Measurements from ENCODE around the gene SLC5A2.

The SLC5A2 gene

DNA sequence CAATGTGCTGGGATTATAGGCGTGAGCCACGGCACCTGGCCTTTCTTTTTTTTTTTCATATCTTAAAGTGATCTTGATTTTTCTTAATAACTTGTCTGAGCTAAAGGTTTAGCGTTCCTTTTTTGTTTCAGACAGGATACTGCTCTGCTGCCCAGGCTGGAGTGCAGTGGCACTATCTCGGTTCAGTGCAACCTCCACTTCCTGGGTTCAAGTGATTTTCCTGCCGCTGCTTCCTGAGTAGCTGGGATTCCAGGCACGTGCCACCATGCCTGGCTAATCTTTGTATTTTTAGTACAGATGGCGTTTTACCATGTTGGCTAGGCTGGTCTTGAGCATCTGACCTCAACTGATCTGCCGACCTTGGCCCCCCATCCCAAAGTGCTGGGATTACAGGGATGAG lies 21.2 kb downstream of the SLC5A2 start:
- no peak overlapping the region for H3K27ac ChIP-seq
- DNase-seq (ENCODE audit: low spot score): no peak

GRCh38 chr16:31505483-31505882 lies 22.6 kb downstream of the SLC5A2 start:
- TF ChIP-seq, protein P1, sequence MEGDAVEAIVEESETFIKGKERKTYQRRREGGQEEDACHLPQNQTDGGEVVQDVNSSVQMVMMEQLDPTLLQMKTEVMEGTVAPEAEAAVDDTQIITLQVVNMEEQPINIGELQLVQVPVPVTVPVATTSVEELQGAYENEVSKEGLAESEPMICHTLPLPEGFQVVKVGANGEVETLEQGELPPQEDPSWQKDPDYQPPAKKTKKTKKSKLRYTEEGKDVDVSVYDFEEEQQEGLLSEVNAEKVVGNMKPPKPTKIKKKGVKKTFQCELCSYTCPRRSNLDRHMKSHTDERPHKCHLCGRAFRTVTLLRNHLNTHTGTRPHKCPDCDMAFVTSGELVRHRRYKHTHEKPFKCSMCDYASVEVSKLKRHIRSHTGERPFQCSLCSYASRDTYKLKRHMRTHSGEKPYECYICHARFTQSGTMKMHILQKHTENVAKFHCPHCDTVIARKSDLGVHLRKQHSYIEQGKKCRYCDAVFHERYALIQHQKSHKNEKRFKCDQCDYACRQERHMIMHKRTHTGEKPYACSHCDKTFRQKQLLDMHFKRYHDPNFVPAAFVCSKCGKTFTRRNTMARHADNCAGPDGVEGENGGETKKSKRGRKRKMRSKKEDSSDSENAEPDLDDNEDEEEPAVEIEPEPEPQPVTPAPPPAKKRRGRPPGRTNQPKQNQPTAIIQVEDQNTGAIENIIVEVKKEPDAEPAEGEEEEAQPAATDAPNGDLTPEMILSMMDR (IDR thresholded peaks at IDR 0.05): no peak
- no peak for DNase-seq (ENCODE audit: low spot score)
- no peak overlapping the region for H3K4me3 ChIP-seq
- H3K27ac ChIP-seq: no peak overlapping the region

More for the DNA sequence above, 21.2 kb downstream of the SLC5A2 start:
- TF ChIP-seq, protein P1 (IDR thresholded peaks at IDR 0.05): no peak
- H3K4me3 ChIP-seq: no peak overlapping the region

GRCh38 chr16:31507617-31507928 lies 24.6 kb downstream of the SLC5A2 start:
- Histone ChIP-seq H3K4me3 (peak overlapping the region; percentile 99), H3K27ac (peak overlapping the region; percentile 90 to 99)
- TF ChIP-seq, protein P1 (IDR thresholded peaks at IDR 0.05): no peak
- DNase-seq (ENCODE audit: low spot score): no peak

DNA sequence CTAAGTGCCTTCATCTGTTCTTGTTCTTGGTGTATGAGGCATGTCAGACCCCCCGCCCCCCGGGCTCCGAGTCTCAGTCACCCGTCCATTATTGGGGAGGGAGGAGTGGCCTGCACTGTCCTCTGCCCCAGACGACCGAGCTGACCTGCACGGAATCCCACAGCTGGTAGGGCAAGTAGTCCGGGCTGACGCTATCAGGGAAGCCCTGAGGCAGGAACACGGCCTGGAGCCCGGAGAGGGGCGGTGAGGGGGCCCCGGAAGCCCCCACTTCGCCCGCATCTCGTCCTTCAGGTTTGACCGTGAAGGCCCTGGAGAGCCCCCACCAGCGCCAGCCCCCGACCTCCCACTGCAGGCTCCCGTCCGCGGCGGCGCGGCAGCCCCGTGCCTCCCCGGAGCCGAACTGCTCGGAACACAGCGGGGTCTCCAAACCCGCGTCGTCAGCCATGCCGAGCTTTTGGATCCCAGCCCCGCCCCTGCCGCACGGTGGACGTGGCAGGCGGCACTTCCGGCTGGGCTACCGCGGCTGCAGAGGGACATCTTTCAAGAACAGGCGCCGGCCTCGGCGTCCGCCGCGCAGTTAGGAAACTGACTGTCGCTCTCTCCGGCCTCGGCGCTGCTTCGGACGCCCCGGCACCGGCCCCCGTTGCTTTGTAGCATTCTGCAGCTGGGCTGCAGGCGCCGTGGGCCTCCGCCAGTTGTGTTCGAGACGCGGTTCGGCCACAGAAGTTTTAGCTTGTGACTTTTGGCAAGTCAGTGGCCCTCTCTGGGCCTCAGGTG lies 25.2 kb downstream of the SLC5A2 start, which contains the start of gene RUSF1:
TSS of gene RUSF1 (minus strand) at position 463 of the 777 bp plus-strand sequence. CDS start at position 445, 18 bp downstream.
- TF ChIP-seq, protein P1 (IDR thresholded peaks at IDR 0.05): no peak
- peak; percentile 94 for DNase-seq (ENCODE audit: low spot score)

GRCh38 chr16:31508706-31509195 lies 25.8 kb downstream of the SLC5A2 start:
- TF ChIP-seq, protein P1 (IDR thresholded peaks at IDR 0.05): no peak
- DNase-seq (ENCODE audit: low spot score): no peak
- peak overlapping the region; percentile 99 for H3K4me3 ChIP-seq
- peak overlapping the region; percentile 90 to 99 for H3K27ac ChIP-seq

More for the DNA sequence above, 25.2 kb downstream of the SLC5A2 start, which contains the start of gene RUSF1:
- Histone ChIP-seq H3K4me3 (peak within 1 kb of the TSS; percentile 99), H3K27ac (peak within 1 kb of the TSS; percentile 90 to 99)

DNA sequence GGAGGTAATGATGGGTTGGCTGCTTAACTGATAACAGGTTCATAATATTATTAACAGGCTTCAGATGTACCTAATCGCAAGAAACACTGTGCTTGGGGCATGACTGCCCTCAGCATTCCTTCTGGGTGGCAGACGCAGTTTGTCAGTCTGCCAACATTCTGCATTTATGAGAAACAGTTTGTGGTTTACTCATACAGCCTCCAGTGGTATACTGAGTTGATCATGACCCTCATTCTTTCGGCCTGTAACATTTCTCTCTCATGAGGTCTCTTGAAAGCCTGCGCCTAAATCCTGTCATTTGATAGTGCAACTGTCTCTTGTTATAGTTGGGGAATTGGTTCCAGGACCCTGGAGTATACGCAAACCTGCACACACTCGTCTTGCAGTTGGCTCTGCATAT lies 30.2 kb downstream of the SLC5A2 start:
- DNase-seq (ENCODE audit: low spot score): no peak
- H3K27ac ChIP-seq: no peak overlapping the region
- no peak overlapping the region for H3K4me3 ChIP-seq
- TF ChIP-seq, protein P1 (IDR thresholded peaks at IDR 0.05): no peak

DNA sequence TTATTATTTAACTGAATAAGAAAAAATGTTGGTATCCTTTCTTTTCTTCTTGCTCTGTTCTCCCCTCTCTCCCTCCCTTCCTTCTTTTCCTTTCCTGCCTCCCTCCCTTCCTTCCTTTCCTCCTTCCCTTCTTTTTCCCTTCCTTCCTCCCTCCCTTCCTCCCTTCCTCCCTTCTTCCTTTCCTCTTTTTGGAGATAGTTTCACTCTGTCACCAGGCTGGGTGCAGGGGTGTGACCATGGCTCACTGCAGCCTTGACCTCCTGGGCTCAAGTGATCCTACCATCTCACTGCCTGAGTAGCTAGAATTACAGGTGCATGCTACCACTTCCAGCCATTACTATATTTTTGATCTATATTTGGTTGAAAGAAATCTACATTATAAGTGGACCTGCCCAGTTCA lies 31.0 kb downstream of the SLC5A2 start:
- Histone ChIP-seq H3K4me3 (no peak overlapping the region), H3K27ac (no peak overlapping the region)
- no peak for DNase-seq (ENCODE audit: low spot score)
- TF ChIP-seq, protein P1 (IDR thresholded peaks at IDR 0.05): no peak
